Activated CD4-positive, alpha-beta memory T cell treated with anti-CD3 and anti-CD28 coated beads for 36 hours (primary cell): ENCODE results near the gene BTNL8. TPM values are rescaled to one million over a fixed set of nuclear protein-coding genes. Genes with fewer than 3 reads are reported as not detected.
A peak's percentile ranks its signal among the peaks of the same experiment; 100 is the strongest.

ENCODE experiments used
- CTCF ChIA-PET: fragments of 350-600 bp; sonication (Branson Sonifier 250); formaldehyde crosslinking; loops from one replicate; lab custom pipeline; 2021; ENCODE audit warnings: antibody characterized with exemption, inconsistent platforms; lab: Charles Lee
- POLR2A ChIA-PET: fragments of 350-600 bp; sonication (Branson Sonifier 250); formaldehyde crosslinking; loops from one replicate; lab custom pipeline; 2021; ENCODE audit warnings: antibody characterized with exemption; lab: Charles Lee
- DNase-seq: peaks from one replicate; pipeline ENCODE4 v3.0.0-alpha.2; 2020
- H3K27ac Mint-ChIP-seq: one replicate; pipeline ENCODE4 v1.8.0; 2021; ENCODE audit warnings: mixed read lengths
- H3K27me3 Mint-ChIP-seq: one replicate; pipeline ENCODE4 v1.8.0; 2021; ENCODE audit warnings: mixed read lengths
- H3K36me3 Mint-ChIP-seq: one replicate; pipeline ENCODE4 v1.8.0; 2021; ENCODE audit warnings: mixed read lengths
- H3K4me1 Mint-ChIP-seq: one replicate; pipeline ENCODE4 v1.8.0; 2021; ENCODE audit warnings: low read depth, mixed read lengths
- H3K4me3 Mint-ChIP-seq: one replicate; pipeline ENCODE4 v1.8.0; 2021; ENCODE audit warnings: mild to moderate bottlenecking, mixed read lengths
- H3K9me3 Mint-ChIP-seq: one replicate; pipeline ENCODE4 v1.8.0; 2021; ENCODE audit warnings: mixed read lengths
- intact Hi-C: fragments of 100-400 bp; cut with micrococcal nuclease; formaldehyde crosslinking; loops from one replicate; pipeline ENCODE4 v1.15.1; 2023
- total RNA-seq, 2 experiments: library from RNA; stranded (reverse); gene quantifications; one replicate each; pipeline ENCODE4 v1.2.3, GENCODE V29; 2021

Gene BTNL8, protein sequence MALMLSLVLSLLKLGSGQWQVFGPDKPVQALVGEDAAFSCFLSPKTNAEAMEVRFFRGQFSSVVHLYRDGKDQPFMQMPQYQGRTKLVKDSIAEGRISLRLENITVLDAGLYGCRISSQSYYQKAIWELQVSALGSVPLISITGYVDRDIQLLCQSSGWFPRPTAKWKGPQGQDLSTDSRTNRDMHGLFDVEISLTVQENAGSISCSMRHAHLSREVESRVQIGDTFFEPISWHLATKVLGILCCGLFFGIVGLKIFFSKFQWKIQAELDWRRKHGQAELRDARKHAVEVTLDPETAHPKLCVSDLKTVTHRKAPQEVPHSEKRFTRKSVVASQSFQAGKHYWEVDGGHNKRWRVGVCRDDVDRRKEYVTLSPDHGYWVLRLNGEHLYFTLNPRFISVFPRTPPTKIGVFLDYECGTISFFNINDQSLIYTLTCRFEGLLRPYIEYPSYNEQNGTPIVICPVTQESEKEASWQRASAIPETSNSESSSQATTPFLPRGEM
- total RNA-seq, result not detected

DNA sequence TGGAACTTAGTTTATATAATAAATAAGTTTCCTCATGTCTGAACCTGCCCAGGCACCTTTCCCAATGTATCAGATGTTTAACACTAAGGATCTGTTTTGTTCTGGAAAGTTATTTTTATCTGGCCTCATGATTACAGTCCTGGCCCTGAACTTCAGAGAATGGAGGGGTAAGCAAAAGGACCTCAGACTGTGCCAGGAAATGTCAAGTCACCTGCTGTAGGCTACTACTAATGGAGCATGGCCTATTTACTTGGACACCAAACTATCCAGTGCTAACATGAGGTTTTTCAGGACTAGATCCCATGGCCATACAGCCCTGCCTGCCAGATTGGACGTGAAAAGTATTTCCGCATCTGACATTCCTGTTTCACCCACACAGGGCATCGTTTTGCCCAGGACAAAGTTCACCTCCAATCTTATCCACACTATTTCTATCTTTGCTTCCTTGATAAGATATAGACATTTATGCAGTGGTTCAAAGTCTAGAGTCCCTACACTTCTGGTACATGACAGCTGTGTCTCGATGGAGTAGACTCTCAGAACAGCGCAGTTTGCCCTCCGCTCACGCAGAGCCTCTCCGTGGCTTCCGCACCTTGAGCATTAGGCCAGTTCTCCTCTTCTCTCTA, at the start of gene BTNL8:
Gene BTNL8 (plus strand): TSS at position 539 of the 626 bp plus-strand sequence. CDS start 152 bp downstream, outside the sequence.
- CTCF ChIA-PET, result no interaction called here
- Mint-ChIP-seq H3K4me1 (no peaks in the 10 kb centered on the region), H3K9me3 (peaks cover 3% of the 10 kb centered on the region), H3K36me3 (no peaks in the 10 kb centered on the region), H3K27ac (no peak within 1 kb of the TSS), H3K27me3 (peaks cover 1% of the 10 kb centered on the region), H3K4me3 (no peak within 1 kb of the TSS)
- POLR2A ChIA-PET, result no interaction called here
- intact Hi-C loops, result no loop called here
- no peak for DNase-seq

DNA sequence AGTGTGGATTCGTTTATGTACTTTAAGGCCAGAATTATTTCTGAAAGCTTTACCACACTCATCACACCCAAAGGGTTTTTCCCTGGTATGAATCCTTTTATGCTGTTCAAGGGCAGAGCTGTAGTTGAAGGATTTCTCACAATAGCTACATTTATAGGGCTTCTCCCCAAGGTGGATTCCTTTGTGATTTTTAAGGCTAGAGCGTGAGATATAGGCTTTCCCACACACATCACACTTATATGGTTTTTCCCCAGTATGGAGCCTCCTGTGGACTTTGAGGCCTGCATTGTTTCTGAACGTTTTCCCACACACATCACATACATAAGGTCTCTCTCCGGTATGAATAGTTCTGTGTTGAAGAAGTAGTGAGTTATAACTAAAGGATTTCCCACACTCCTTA, 49.1 kb upstream of the BTNL8 start:
- H3K9me3 Mint-ChIP-seq, result peaks cover 54% of the 10 kb centered on the region
- intact Hi-C loops, result no loop called here
- H3K27ac Mint-ChIP-seq, result no peak overlapping the region
- CTCF ChIA-PET, result interaction anchor here (1.2 to 2.4 kb wide), 2 partner anchors 19 to 54 kb away, joined by 3 to 6 read pairs; no protein-coding TSS in a partner anchor
- no peaks in the 10 kb centered on the region for H3K27me3 Mint-ChIP-seq
- H3K4me3 Mint-ChIP-seq, result no peak overlapping the region
- no peak for DNase-seq
- POLR2A ChIA-PET, result no interaction called here
- H3K4me1 Mint-ChIP-seq, result peaks cover 2% of the 10 kb centered on the region
- peaks cover 82% of the 10 kb centered on the region for H3K36me3 Mint-ChIP-seq

DNA sequence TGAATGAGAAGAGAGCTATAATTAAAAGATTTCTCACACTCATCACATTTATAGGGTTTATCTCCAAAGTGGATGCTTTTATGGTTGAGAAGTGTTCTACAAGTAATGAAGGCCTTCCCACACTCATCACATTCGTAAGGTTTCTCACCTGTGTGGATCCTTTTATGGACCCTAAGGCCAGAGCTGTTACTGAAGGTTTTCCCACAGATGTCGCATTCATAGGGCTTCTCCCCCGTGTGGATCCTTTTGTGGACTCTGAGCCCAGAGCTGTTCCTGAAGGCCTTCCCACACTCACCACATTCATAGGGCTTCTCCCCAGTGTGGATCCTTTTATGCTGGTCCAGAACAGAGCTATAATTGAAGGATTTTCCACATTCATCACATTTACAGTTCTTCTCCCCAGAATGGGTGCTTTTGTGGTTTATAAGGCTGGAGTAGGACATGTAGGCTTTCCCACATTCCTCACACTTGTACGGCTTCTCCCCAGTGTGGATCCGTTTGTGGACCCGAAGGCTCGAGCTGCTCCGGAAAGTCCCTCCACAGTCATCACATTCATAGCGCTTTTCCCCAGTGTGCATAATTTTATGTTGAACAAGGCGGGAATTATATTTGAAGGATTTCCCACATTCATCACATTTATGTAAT, 48.4 kb upstream of the BTNL8 start:
- Mint-ChIP-seq H3K27me3 (no peaks in the 10 kb centered on the region), H3K9me3 (peaks cover 52% of the 10 kb centered on the region), H3K27ac (no peak overlapping the region), H3K4me3 (no peak overlapping the region), H3K36me3 (peaks cover 87% of the 10 kb centered on the region), H3K4me1 (peaks cover 5% of the 10 kb centered on the region)
- POLR2A ChIA-PET, result interaction anchor here (0.9 kb wide), 1 partner anchor 20 kb away, joined by 3 read pairs; no protein-coding TSS in a partner anchor
- intact Hi-C loops, result no loop called here
- CTCF ChIA-PET, result interaction anchor here (2.4 kb wide), 1 partner anchor 18 kb away, joined by 6 read pairs; no protein-coding TSS in a partner anchor
- DNase-seq, result no peak

DNA sequence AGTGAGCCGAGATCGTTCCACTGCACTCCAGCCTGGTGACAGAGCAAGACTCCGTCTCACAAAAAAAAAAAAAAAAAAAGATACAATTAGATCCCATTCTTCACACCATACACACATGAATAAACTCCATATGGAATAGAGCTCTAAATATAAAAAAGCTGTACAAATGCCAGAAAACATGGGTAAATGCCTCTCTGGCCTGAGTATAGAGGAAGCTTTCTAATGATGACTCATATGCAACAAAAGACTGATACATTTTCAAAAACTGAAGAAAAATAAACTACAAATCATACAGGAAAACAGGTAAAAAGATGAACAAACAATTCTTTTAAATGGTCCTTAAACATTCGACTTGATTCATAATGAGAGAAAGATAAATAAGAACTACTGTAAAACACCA, 46.5 kb upstream of the BTNL8 start:
- peaks cover 48% of the 10 kb centered on the region for H3K9me3 Mint-ChIP-seq
- H3K27ac Mint-ChIP-seq, result no peak overlapping the region
- no peak for DNase-seq
- intact Hi-C loops, result no loop called here
- ChIA-PET CTCF (no interaction called here), POLR2A (no interaction called here)
- H3K4me3 Mint-ChIP-seq, result no peak overlapping the region
- H3K4me1 Mint-ChIP-seq, result peaks cover 5% of the 10 kb centered on the region
- peaks cover 77% of the 10 kb centered on the region for H3K36me3 Mint-ChIP-seq
- no peaks in the 10 kb centered on the region for H3K27me3 Mint-ChIP-seq

DNA sequence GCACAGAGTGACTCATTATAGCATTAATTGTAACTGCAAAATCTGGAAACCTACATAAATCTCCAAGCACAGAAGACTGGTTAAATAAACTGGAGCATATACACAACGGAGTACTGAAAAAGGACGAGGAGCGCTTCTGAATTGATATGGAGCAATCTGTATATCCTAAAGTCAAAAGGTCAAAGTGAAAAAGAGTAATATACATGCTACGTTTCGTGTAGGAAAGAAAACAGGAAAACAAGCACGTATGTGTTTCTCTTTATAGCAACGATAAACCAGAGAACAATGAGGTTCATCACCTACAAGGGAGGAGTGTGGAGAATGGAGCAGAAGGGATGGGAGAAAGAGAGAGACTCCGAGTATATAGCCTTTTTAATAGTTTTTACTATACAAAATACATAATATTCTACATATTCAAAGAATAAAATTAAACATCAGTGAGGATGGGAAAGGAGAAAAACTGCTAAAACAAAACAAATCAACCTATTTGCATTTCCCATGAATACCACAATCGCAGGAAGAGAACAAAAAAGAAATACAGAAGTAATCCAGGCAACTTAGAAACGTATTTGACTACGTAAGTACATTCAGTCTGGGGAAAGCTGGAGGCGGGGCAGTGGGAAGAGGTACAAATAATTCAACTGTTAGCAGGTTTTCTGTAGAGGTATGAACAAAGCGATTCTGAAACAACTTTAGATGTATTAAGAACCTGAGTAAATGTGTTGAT, 45.7 kb upstream of the BTNL8 start:
- POLR2A ChIA-PET, result no interaction called here
- peaks cover 41% of the 10 kb centered on the region for H3K9me3 Mint-ChIP-seq
- H3K27ac Mint-ChIP-seq, result no peak overlapping the region
- H3K36me3 Mint-ChIP-seq, result peaks cover 71% of the 10 kb centered on the region
- intact Hi-C loops, result no loop called here
- no peaks in the 10 kb centered on the region for H3K27me3 Mint-ChIP-seq
- CTCF ChIA-PET, result no interaction called here
- peaks cover 5% of the 10 kb centered on the region for H3K4me1 Mint-ChIP-seq
- DNase-seq, result no peak
- no peak overlapping the region for H3K4me3 Mint-ChIP-seq

DNA sequence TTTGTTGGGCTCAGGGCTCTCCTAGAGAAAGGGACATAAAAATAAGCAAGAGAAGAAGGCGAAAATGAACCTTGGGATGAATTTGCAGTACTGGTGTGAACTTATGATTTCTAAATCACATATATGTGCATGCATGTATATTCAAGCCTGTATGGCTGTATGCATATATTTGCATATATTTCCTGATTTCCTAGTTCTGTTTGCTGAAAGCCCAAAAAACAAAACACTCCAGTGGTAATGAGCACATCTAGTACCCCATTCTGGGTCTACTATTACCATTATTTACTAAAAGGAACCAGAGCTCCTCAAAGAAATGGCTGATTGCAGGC, 45.1 kb upstream of the BTNL8 start:
- POLR2A ChIA-PET, result no interaction called here
- no peaks in the 10 kb centered on the region for H3K27me3 Mint-ChIP-seq

DNA sequence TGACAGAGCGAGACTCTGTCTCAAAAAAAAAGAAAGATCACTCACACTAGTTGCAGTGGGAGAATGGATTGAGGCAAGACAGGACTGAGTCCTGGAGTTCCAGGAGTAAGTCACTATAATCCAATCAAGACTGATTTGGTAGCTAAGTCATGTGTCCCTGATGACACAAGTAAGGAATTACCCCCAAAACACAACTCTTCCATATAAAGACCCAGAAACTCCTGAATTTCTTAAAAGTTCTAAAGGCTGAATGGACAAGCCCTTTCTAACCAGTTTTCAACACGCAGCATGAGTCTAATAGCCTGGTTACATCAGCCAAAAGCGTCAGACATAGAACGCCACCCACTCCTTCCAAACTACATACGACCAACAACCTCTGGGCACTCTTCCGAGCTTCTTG, 40.4 kb upstream of the BTNL8 start:
- Mint-ChIP-seq H3K36me3 (peaks cover 30% of the 10 kb centered on the region), H3K9me3 (no peaks in the 10 kb centered on the region), H3K27ac (no peak overlapping the region), H3K4me1 (peaks cover 20% of the 10 kb centered on the region), H3K4me3 (no peak overlapping the region), H3K27me3 (no peaks in the 10 kb centered on the region)
- POLR2A ChIA-PET, result no interaction called here
- no peak for DNase-seq
- CTCF ChIA-PET, result interaction anchor here (2.6 kb wide), 1 partner anchor 74 kb away, joined by 10 read pairs; no protein-coding TSS in a partner anchor
- intact Hi-C loops, result no loop called here

More for the DNA sequence above, 45.1 kb upstream of the BTNL8 start:
- no peak overlapping the region for H3K4me3 Mint-ChIP-seq
- H3K4me1 Mint-ChIP-seq, result peaks cover 6% of the 10 kb centered on the region
- no peak for DNase-seq
- peaks cover 71% of the 10 kb centered on the region for H3K36me3 Mint-ChIP-seq
- CTCF ChIA-PET, result no interaction called here
- peaks cover 36% of the 10 kb centered on the region for H3K9me3 Mint-ChIP-seq
- H3K27ac Mint-ChIP-seq, result no peak overlapping the region
- intact Hi-C loops, result no loop called here

DNA sequence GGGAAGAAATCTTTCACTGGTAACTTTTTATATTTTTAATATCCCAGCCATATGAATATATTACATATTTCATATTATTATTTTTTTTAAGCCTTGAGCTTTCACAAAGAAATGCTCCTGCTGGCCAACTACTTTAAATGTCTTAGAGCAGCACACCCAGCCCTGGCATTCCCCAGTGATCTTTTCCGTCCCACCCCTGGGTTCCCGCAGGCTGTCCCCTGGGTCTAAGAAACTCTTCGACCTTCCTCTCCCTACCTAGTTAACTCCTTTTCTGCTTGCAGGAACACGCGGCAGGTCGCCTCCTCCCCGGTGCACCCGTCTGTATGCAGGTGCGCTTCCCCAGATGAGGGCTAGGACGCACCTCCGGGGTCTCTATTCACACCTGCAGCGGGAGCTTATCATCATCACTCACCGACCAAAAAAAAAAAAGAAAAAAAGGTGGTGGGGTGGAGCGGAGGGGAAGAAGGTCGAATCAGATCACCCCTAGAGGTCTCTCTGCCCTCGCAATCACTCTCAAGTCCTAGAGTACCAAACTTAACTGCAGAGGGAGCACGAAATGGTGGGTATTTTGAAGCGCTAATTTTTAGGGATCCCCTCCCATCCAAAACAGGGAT, 38.6 kb upstream of the BTNL8 start:
- Mint-ChIP-seq H3K9me3 (no peaks in the 10 kb centered on the region), H3K36me3 (peaks cover 22% of the 10 kb centered on the region), H3K4me1 (peaks cover 15% of the 10 kb centered on the region), H3K27ac (peak overlapping the region; percentile 92), H3K27me3 (no peaks in the 10 kb centered on the region), H3K4me3 (peak overlapping the region; percentile 92)
- CTCF ChIA-PET, result interaction anchor here (0.7 to 2.6 kb wide), 6 partner anchors 9 to 324 kb away, joined by 3 to 10 read pairs (median 3); no protein-coding TSS in a partner anchor
- POLR2A ChIA-PET, result interaction anchor here (1.0 to 2.9 kb wide), 4 partner anchors 28 to 76 kb away, joined by 3 to 26 read pairs (median 6); no protein-coding TSS in a partner anchor
- peak; percentile 58 for DNase-seq
- intact Hi-C loops, result loop anchor here (1.0 to 10.0 kb wide), 4 partner anchors 29 to 300 kb away; partner anchors contain the start of gene MGAT1

DNA sequence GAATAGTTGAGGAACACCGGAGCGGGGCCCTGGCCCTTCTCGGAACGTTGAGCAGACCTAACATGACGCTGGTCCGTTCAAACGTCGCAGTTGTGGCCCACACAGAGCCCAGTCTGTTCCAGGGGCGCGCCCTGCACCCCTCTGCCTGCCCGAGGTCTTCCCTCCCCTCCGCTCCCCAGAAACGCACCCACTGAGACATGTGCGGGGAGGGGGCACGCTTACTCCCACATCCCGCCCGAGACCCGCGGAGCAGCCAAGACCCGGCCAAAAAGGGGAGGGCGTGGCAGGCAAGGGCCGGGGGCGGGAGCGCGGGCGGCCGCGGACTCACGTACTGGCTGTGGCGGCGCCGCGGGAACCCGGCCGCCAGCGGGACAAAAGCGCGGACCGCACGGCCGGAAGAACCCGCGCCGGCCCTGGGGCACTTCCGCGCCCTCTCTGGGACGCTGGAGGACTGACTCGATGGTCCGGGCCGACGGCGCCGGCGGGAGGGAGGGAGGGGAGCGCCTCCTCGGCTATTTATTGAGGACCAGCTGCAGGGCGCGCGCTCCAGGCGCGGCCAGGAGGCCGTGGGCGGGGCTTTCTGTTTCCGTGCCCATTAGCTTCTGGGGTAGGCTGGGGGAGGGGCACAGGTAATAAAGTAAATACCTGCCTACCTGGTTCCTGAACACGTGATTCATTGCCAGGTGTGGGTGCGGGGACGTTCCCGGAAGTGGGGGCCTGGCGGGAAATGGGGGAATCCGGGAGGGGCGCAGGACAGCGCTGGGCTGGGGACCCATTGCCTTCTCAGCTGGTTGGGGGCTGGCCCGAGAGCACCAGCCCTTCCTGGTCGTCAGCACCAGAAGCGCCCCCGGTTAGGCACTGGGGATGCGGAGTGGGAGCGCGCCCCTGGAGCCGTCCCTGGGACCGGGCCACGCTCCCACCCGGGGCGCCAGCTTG, 37.8 kb upstream of the BTNL8 start, which contains the start of gene ZFP62:
Gene ZFP62 (minus strand): TSS at position 390 of the 936 bp plus-strand sequence. CDS start 57 bp downstream, at position 333.
- POLR2A ChIA-PET, result interaction anchor here (0.8 to 2.9 kb wide), 5 partner anchors 29 to 400 kb away, joined by 3 to 26 read pairs (median 6); partner anchors contain the start of gene TRIM52
- Mint-ChIP-seq H3K4me3 (peak within 1 kb of the TSS; percentile 92), H3K9me3 (no peaks in the 10 kb centered on the region), H3K27ac (peak within 1 kb of the TSS; percentile 92), H3K4me1 (peaks cover 15% of the 10 kb centered on the region), H3K36me3 (peaks cover 14% of the 10 kb centered on the region), H3K27me3 (no peaks in the 10 kb centered on the region)
- CTCF ChIA-PET, result interaction anchor here (0.8 to 2.6 kb wide), 3 partner anchors 30 to 76 kb away, joined by 3 to 10 read pairs (median 4); no protein-coding TSS in a partner anchor
- DNase-seq, result peak; percentile 91
- intact Hi-C loops, result loop anchor here (1.0 to 10.0 kb wide), 5 partner anchors 30 to 299 kb away; partner anchors contain the start of gene MGAT1

DNA sequence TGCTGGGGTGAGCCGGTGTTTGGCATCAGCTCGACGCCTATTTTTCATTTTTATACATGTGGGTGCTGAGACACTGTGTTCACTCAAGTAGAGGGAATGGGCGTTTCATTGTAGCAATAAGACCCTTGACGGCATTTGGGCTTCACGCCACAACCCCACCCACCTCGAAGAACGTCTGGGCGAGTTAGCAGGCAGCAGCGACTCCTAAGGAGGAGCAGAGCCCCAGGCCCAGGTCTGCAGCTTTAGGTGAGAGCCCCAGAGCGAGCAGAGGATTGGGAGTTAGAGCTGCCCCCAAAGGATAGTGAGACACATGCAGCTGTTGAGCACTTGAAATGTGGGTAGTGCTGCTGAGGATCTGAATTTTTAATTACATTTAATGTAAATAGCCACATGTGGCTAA, 36.3 kb upstream of the BTNL8 start:
- POLR2A ChIA-PET, result no interaction called here

More for the DNA sequence above, 36.3 kb upstream of the BTNL8 start:
- no peak overlapping the region for H3K27ac Mint-ChIP-seq
- intact Hi-C loops, result loop anchor here (10.0 kb wide), 1 partner anchor 192 kb away; no protein-coding TSS in a partner anchor
- DNase-seq, result no peak
- CTCF ChIA-PET, result interaction anchor here (1.7 kb wide), 1 partner anchor 60 kb away, joined by 5 read pairs; the partner anchor contains the start of gene MGAT1
- H3K36me3 Mint-ChIP-seq, result peaks cover 11% of the 10 kb centered on the region
- no peak overlapping the region for H3K4me3 Mint-ChIP-seq
- H3K27me3 Mint-ChIP-seq, result peaks cover 3% of the 10 kb centered on the region
- H3K9me3 Mint-ChIP-seq, result no peaks in the 10 kb centered on the region
- H3K4me1 Mint-ChIP-seq, result peaks cover 15% of the 10 kb centered on the region
